Right renal cortex interstitium (tissue), 3 donors: ENCODE measurements around the gene ZNF512. TPM values are rescaled to one million over a fixed set of nuclear protein-coding genes. Genes with fewer than 3 reads are reported as not detected.
A peak's percentile ranks its signal among the peaks of the same experiment; 100 is the strongest.
"Not testable (repeated sequence)": the region's sequence is repeated elsewhere in the genome, so short reads cannot be mapped to it uniquely, and the experiment has no call there.

ENCODE experiments used
- DNase-seq, 3 donors: peaks; one replicate each; pipeline ENCODE4 v3.0.0-alpha.2; 2013; ENCODE audit warnings: low read depth in 3 of 3, low spot score in 2 of 3
- polyA plus RNA-seq, 3 donors: library from polyadenylated mRNA; unstranded; fragments of 120-200 nt; gene quantifications; one replicate each; pipeline ENCODE4 v1.2.1, GENCODE V29; 2013; ENCODE audit not compliant: insufficient read length in 3 of 3

ZNF512 gene
- polyA plus RNA-seq, 3 donors = 80.9 to 89.1 (median 83.2) TPM

DNA sequence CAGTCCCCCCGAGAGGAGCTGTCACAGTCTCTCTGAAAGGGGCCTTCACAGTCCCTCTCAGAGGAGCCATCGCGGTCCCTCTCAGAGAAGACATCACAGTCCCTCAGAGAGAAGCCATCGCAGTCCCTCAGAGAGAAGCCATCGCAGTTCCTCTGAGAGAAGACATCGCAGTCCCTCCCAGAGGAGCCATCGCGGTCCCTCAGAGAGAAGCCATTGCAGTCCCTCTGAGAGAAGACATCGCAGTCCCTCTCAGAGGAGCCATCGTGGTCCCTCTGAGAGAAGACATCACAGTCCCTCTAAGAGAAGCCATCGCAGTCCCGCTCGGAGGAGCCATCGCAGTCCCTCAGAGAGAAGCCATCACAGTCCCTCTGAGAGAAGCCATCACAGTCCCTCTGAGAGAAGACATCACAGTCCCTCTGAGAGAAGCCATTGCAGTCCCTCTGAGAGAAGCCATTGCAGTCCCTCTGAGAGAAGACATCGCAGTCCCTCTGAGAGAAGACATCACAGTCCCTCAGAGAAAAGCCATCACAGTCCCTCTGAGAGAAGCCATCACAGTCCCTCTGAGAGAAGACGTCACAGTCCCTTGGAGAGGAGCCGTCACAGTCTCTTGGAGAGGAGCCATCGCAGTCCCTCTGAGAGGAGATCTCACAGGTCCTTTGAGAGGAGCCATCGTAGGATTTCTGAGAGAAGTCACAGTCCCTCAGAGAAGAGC is 1.3 kb upstream of the ZNF512 start:
- DNase-seq = no peak

DNA sequence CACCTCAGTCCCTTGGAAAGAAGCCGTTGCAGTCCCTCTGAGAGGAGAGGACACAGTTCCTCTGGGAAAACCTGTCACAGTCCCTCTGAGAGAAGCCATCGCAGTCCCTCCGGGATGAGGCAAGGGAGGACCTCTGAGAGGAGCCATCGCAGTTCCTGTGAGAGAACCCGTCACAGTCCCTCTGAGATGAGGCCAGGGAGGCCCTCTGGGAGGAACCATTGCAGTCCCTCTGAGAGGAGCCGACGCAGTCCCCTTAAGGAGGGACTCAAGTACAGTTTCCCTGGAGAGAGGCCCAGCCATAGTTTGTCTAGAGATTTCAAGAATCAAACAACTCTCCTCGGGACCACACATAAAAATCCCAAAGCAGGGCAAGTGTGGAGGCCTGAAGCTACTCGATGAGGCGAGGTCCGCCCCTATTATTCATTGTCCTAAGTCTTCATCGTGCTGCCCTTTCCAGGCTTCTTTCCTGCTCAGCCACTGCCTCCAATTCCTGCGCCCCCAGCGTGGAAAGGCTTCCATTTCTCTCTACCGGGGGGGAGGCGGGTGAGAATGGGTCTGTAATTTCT is 630 bp upstream of the ZNF512 start:
- no peak for DNase-seq

DNA sequence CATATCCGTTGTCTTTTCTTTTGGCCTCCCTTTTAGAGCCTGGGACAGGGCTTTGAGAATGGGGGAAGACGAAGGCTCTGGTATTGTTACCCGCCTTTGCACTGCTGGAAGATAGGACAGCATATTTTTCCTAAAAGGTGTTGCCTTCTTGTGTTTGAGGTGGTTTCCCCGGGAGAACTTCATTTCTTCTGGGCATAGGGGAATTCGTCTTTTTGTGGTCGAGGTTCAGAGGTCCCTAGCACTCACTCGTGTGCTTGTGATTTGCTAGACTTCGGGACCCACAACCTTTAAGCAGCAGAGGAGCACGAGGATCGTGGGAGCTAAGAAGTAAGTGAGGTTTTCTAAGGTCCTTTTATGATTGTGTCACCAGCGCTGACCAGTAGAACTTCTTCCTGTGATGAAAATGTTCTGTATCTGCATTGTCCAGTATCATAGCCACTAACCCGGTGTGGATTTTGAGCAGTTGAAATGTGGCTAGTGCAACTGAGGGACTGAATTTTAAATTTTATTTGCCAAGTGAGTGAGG is 611 bp downstream of the ZNF512 start:
- DNase-seq = peak in 1 of 3 donors; percentile 10

DNA sequence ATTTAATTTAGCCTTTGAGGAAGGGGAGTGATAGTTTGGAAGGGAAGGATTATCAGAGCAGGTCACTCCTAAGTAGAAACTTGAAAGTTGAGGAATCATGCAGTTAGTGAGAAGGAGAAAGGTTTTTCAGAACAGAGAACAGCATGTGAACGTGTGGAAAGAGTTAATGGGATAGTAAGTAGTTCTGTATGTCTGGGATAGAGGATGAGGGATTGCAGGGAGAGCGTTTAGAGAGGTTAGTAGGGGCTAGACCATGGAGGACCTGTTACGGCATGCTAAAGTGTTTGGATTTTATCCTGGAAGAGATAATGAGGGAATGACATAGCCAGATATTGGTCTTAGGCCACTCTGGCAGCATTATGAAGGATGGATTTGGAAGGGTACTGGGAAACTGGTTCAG is 1.8 kb downstream of the ZNF512 start:
- no peak for DNase-seq

DNA sequence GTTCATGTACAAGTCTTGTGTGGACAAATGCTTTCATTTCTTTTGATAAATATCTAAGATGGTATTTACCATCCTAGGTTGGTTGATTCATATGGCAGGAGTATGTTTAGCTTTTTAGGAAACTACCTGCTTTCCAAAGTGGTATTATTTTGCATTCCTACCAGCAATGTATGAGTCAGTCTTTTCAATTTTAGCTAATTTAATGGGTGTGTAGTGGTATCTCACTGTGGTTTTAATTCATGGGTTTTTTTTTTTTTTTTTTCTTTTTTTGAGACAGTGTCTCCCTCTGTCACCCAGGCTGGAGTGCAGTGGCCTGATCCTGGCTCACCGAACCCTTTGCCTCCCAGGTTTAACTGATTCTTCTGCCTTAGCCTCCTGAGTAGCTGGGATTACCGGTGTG is 4.2 kb downstream of the ZNF512 start:
- DNase-seq = no peak

DNA sequence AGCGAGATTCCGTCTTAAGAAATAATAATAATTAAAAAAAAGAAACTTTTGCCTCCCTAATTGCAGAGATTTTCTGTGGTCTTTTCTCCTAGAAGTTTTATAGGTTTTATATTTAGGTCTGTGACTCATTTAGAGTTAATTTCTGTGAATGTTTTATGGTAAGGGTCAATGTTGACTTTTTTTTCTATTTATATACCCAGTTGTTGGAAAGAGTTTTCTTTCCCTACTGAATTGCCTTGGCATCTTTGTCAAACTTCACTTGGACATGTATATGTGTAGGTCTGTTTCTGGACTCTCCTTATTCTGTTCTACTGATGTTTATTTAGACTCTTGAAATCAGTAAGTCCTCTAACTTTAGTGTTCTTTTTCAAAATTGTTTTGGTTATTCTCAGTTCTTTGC is 5.5 kb downstream of the ZNF512 start:
- DNase-seq = no peak

DNA sequence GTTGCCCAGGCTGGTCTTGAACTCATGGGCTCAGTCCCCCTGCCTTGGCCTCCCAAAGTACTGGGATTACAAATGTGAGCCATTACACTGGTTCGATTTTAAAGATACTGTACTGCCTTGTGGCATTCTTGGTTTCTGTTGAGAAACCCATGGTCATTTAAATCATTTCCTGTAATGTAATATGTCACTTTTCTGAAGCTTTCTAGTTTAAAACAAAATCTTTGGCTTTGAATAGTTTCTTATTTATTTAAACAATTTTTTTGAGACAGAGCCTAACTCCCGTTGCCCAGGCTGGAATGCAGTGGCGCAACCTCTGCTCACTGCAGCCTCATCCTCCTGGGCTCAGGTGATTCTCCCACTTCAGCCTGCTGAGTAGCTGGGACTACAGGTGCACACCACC is 8.9 kb downstream of the ZNF512 start:
- DNase-seq = no peak

DNA sequence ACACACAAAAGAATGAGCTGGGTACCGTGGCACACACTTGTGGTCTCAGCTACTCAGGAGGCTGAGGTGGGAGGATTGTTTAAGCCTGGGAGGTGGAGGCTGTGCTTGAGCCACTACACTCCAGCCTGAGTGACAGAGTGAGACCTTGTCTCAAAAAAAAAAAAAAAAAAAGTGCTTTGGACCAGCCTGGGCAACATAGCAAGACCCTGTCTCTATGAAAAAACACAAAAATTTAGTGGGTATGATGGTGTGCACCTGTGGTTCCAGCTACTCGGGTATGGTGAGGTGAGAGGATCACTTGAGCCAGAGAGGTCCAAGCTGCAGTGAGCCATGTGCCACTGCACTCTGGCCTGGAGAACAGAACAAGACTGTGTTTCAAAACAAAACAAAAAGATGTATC is 10.4 kb downstream of the ZNF512 start:
- no peak for DNase-seq

DNA sequence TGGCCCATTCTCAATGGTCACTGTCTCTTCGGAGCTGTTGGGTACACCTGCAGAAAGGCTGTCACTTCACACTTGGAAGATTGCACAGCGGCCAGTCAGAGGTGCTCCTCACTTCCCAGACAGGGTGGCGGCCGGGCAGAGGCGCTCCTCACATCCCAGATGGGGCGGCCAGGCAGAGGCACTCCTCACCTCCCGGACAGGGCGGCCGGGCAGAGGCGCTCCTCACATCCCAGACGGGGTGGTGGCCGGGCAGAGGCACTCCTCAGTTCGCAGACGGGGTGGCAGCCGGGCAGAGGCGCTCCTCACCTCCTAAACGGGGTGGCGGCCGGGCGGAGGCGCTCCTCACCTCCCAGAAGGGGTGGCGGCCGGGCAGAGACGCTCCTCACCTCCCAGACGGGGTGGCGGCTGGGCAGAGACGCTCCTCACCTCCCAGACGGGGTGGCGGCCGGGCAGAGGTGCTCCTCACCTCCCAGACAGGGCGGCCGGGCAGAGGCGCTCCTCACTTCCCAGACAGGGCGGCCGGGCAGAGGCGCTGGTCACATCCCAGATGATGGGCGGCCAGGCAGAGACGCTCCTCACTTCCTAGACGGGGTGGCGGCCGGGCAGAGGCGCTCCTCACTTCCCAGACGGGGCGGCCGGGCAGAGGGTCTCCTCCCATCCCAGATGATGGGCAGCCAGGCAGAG is 11.3 kb downstream of the ZNF512 start:
- not testable (repeated sequence) for DNase-seq

DNA sequence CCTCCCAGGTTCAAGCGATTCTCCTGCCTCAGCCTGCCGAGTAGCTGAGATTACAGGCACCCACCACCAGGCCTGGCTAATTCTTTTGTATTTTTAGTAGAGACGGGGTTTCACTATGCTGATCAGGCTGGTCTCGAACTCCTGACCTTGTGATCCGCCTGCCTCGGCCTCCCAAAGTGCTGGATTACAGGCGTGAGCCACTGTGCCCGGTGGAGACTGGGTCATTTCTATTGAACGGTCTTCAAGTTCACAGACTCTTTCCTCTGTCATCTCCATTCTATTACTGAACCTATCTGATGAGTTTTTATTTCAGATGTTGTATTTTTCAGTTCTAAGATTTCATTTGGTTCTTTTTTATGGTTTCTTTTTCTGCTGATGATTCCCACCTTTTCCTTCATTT is 12.6 kb downstream of the ZNF512 start:
- not testable (repeated sequence) for DNase-seq

DNA sequence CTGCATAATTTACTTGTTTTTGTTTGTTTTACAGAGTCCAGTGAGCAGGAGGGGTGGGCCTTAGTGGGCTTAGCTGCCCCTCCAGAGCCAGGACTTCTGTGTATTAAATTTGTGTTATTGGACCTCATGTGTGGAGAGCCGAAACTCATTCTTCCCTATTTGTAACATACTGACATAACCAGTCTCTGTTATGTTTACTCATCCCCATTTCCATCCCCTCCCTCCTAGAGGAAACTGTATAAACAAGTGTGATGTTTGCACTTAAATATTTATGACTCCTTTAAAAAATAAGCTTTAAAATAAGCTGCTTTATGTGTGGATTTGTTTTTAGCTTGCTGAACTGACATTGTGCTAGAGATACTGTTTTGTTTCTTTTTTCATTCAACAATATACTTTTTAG is 13.8 kb downstream of the ZNF512 start:
- no peak for DNase-seq

DNA sequence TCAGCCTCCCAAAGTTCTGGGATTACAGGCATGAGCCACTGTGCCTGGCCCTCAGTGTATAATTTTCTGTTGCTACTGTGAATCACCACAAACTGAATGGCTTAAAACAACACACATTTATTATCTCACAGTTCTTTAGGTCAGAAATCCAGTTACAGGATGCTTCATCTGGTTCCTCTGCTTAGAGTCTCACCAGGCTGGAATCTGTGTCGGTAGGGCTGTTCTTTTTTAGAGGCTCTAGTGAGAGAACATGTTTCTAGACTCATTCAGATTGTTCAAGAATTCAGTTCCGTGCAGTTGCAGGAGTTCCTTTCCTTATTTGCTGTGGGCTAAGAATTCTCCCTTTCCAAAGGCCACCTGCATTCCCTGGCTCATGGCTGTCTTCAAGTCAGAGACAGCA is 23.8 kb downstream of the ZNF512 start:
- no peak for DNase-seq

DNA sequence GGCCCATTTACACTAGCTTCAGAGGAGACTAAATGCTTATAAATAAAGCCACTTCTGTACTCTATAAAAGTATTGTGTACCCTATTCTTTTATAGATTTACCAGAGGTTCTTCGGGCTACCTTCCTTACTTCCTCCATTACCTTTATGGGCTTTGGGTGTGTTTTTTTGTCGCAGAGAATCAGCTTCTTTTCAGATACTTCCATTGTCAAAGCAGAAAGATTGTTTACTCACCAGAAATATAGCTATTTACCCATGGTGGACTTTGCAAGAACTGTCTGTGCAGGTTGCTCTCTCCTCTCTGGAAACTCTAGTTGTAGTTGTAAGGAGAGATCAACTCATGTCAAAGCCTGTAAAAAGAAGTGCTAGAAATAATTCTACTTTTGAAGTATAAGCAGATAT is 31.1 kb downstream of the ZNF512 start:
- no peak for DNase-seq

DNA sequence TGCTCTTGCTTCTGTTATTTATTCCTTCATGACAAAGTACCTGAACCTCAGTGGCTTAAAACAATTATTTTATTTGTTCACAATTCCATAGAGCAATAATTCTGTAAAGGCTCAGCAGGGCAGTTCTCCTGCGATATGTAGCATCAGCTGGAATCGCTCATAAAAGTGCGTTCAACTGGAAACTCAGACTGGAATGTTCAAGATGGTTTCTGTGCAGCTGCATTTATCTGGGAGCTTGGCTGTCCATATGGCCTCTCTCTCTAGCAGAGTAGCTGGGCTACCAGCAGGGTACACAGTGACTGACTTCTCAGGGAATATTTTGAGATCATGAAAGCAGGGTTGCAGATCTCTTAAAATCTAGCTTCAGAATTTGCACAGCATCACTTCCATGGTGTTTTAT is 32.5 kb downstream of the ZNF512 start:
- no peak for DNase-seq

DNA sequence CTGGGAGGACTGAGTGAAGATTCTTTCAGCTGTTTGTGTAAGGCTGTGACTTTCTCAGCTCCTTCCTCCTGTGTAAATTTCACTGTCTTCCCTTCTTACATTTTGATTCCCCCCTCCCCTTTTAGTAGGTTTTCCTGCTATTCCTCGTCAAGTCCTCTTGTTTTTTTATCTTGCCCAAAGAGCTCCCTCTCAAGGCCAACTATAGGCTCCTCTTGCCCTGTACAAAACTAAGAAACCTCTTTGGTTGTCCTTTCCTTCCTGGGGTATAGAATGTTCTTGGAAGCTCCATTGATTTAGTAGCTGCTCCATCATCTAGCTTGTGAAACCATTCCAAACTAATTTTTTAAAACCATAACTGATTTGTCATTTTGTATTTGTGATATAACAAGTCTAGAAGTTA is 38.7 kb downstream of the ZNF512 start:
- DNase-seq = no peak

DNA sequence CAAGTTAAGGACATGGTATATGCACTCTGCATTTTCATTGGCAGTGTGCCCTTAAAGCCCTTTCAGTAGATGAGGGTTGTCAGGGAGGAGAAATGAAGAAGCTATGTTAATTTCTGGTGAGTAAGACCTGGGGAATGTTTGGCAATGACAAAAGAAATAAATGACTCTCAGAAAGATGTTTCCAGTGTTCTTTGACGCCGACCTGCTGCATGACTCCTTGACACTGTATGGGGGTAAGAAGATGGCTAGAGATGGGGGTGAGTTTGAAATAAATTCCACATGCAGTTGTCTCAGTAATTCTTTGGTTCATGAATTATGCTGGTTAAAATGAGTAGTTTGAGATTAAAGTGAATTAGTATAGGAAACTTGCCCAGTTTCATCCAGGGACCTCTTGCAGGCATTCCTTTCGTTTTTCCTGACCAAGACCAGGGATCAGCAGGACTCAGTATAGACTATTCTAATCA is 40.1 kb downstream of the ZNF512 start:
- no peak for DNase-seq

DNA sequence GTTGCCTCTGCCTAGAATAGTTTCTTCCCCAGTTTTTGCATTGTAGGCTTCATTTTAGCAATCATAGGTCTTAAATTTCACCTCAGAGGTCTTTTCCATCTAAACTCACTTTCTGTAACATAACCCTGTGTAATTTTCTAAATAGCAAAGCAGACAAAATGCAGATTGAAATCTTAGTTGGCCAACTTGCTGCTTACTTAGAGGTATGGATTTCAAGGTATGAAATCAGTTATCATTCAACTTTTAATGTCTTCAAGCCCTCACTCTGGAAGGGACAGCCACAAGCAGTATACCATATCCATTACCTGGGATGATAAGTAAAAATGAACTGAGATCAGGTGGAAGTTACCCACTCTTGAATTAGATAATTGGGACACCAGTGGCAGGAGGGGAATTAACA is 42.1 kb downstream of the ZNF512 start:
- no peak for DNase-seq

DNA sequence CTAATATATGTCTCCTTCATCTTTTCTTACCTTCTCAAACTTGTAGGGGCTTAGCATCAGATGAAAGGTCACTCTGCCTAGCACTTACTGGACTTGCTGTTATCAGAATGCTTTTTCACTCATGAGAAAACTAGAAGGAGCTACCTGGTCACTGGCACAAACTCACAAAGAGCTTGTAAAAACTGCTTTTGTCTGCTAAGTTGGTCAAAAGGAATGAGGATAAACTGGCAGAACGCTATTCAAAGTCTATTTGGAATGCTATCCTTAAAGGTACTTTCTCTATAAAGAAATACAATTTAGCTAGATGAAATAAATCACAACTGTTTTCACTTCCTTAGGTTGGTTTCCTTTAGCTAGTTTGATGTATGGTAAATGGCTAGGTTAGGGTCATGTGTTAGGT is 43.5 kb downstream of the ZNF512 start:
- DNase-seq = not testable (repeated sequence)

DNA sequence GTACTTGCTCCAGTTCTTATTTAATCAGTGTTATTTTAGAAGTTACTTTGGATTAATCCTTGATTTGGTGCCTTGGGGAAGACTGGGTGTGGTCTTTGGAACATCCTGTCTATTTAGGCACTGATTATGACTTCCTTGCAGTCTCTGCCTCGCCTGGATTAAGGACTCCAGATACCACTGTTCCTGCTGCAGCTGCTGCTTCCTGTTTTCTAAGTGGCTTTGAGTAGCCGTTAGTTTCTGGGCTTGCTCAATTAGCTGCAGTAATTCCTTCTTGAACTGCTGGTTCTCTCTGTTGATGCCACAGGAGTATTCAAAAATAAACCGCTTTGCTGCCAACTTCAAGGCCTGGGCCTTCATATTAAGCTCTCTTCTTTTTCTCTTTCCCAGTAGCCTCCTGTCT is 44.1 kb downstream of the ZNF512 start:
- DNase-seq = not testable (repeated sequence)

DNA sequence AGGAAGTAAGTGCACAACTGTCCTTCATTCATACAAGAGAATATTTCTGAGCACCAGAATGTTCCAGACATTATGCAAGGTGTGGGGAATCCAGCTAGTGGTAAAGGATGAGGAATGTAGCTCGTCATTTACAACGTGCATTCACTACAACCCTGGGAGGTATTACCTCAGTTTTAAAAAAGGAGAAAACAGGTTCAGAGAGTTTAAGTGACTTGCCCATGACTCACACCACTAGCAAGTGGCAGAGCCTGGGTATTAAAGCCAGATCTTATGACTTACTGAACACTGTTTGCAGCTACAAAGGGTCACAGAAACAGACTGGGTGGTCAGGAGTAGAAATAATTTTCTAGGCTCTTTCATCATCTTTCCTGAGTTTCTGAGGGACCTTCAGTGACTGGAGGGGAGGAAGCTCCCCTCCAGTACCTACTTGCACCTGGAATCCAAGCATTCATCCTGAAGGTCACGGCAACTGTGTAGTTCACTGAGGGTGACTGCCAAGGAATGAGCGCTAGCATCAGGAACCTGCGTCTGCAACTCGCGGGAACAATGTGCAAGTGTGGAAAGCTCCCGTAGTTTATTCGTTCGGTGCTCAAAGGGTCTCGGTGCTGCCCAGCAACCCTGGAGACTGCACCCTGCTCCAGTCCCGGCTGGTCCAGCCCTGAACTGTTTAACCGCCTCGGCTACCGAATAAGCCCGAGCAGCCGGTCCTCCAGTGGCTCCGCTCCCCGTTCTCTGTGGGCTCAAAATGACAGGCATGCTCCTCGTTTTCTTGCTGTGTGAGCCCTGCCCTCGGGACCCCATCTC is 45.3 kb downstream of the ZNF512 start:
- peak in 1 of 3 donors; percentile 0 for DNase-seq
